GM12872 (cell line): ENCODE data around the gene SFMBT2.

ENCODE experiments used
- CTCF ChIP-seq: IDR thresholded peaks from 3 replicates; pipeline ENCODE4 v1.5.1; 2011; ENCODE audit warnings: low read depth, mild to moderate bottlenecking, low read length, moderate library complexity; ENCODE audit not compliant: insufficient read depth

SFMBT2 gene

DNA sequence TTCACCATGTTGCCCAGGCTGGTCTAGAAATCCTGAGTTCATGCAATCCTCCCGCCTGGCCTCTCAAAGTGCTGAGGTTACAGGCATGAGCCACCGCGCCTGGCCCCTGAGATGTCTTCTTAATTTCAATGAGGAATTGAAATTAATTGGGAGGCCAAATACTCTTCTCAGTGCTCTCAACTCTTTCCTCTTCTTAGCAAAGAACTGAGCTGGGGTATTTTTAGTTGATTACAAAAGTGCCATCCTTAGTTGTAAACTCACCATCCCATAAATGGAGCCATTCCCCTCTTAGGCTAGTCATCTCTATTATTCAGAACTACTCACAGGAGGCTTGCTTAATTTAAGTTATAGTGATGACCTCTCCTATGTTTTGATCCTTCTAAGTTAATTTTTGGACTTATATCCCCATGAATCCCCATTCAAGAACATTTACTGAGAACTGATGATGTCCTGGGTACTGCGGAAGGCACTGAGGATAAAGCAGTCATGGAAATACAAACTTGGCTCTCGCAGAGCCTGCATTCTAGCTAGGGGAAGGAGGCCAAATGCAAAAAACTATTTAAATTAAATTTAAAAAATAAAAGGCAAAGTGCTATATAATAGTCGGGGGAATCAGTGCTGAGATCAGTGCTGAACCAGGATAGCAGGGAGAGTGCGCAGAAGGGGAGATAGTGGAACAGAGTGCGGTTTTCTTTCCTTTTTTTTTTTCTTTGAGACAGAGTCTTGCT lies 145.3 kb downstream of the SFMBT2 start:
- no peak for TF ChIP-seq CTCF

DNA sequence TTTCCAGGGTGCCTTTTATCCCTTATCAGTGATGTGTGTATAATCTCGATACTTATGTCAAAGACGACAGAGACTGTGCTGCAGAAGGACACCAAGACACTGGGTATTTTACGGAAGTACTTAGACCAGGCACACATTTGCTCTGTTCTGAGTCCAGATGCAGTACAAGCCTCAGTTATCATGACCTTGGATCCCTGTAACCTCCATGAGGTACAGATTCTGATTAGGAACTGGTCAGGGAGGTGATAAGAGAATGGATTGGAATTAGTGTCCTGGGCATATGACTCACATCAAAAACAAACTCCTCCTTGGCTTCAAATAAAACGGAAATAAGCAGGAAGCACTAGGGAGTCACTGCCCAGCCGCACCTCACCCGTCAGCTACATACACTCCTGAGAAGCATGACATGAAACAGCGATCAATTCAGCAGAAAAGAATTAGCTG lies 146.5 kb downstream of the SFMBT2 start:
- TF ChIP-seq CTCF, result no peak

GRCh38 chr10:7263616-7264015 lies 147.2 kb downstream of the SFMBT2 start:
- TF ChIP-seq CTCF, result no peak

DNA sequence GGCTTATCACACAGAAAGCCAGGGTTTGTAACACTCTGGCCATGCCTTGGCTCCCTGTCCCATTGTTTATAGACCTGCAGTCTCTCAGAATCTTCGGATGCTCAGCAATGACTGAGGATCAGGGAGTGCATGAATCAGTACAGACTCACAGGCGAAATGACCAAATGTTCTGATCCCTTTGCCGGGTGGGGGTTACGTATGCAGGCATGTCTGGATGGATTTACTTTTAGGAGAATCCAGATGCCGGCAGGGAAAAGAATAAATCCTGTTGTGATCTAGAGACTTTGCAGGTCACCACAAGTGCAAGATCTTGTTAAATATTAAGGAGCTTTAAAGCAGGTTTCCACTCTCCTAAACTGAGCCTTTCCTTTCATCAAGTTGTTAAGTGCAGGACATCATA lies 149.5 kb downstream of the SFMBT2 start:
- TF ChIP-seq CTCF, result no peak

DNA sequence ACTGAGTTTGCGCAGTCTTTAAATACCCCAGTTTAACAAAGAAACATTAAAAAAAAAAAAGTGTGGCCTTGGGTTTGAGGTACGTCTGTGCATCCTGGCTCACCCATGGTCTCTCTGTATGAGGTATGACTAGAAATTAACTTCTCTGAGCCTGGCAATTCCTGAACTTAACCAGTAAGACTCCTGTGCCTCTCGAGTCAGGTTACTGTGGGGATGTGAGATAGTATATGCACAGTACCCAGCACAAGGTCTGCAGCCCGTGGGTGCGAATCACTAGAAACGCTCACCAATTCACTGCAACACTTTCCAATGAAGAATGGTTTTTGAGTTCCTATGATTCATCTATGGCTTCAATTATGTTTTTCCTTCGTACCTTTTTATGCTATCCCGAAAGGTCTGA lies 149.9 kb downstream of the SFMBT2 start:
- TF ChIP-seq CTCF, result no peak

DNA sequence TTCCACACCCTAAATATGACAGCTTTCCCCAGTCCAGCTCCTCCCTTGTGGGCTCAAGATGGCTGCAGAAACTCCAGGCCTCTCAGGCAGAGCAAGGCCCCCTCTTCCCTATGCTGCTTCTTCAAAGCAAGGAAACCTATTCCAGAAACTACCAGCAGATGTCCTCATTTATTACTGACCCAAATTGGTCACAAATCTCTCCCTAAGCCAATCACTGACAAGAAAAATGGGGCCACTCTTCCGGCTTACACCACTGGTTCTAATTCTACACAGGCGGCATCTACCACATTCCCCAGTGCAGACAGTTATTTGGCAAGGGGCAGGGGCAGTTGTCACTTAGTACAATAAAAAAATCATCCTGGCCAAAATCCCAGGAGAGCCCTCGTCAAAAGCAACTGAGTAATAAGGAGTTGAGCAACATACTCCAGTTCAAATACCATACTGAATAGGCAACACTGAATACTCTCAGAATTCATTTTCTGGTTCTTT lies 150.4 kb downstream of the SFMBT2 start:
- peak; percentile 68 for TF ChIP-seq CTCF

DNA sequence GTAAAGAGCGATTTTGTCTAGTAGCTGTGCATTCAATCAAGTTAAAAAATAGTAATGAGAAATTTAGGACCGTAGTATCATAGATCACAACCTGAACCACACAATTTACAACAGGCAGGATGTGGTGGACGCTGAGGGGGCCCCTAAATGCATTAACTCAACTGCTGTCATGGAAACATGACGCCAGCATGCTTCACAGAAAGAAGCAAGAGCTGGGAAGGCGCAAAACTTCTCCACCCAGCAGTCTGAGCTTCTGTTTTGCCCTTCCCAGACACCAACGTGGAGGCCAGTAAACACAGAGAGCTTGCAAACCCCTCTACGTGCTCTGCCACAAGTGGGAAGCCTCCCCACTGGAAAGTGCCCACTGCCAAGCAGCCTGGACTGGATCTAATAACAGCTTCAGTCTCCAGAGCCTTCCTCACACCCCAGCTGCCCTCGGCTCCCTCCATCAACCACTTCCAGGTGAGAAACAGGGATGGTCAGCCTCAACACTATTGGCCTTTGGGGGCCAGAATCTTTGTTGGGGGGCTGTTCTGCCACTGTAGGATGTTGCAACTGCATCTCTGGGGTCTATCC lies 151.8 kb downstream of the SFMBT2 start:
- TF ChIP-seq CTCF, result no peak
